ENCODE measurements around the gene STUB1. TPM values are rescaled to one million over a fixed set of nuclear protein-coding genes. Genes with fewer than 3 reads are reported as not detected.

Gene STUB1
- total and polyA plus RNA-seq, 4 donors, result 32.4 to 74.4 (median 50.2) TPM

DNA sequence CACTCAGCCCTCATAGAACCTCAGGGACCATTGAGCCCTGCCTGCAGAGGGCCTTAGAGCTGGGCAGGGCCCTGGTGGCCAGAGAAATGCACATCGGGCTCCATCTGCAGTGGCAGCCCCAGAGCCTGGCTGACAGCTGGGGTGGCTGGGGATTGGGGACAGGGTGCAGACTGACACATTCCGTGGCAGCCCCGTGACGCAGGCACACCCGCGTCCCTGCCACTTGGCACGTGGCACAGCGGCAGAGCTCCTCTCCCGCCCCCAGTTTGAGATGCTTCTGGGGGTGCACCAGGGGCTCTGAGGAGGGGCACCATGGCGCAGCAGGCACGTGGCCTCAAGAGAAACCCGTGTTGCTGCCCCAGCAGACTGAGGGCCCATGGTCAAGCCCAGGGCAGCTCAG, 23.2 kb downstream of the STUB1 start:
- peaks cover 0 to 3% (median 0%) of the 10 kb centered on the region in 4 donors for H3K4me1 ChIP-seq (ENCODE audit: control insufficient read depth in 4 of 4, insufficient read depth in 4 of 4, low read length in 3 of 4)
- 77% methylated on average over 12 of the region's 12 CpGs for WGBS
- H3K27me3 ChIP-seq (ENCODE audit: control insufficient read depth in 4 of 4, insufficient read depth in 4 of 4, low read length in 3 of 4), result peaks cover 0 to 21% (median 12%) of the 10 kb centered on the region in 4 donors
- H3K9me3 ChIP-seq (ENCODE audit: control insufficient read depth in 4 of 4, low read length in 3 of 4), result no peaks in the 10 kb centered on the region
- H3K4me3 ChIP-seq (ENCODE audit: low read depth in 1 of 3, low read length in 3 of 3), result no peak overlapping the region
- TF ChIP-seq HNF4G (IDR thresholded peaks at IDR 0.05) (no peak), FOXA2 (IDR thresholded peaks at IDR 0.05) (no peak), RAD21 (IDR thresholded peaks at IDR 0.05) (no peak), HNF4A (conservative IDR thresholded peaks at IDR 0.05) (no peak), GABPA (IDR thresholded peaks at IDR 0.05 in 1 of 2, conservative IDR thresholded peaks at IDR 0.05 in 1 of 2) (no peak), YY1 (IDR thresholded peaks at IDR 0.05) (no peak), EGR1 (IDR thresholded peaks at IDR 0.05; ENCODE audit: low read depth in 2 of 2) (no peak), RXRA (IDR thresholded peaks at IDR 0.05) (no peak), NR2F2 (IDR thresholded peaks at IDR 0.05) (no peak), SP1 (IDR thresholded peaks at IDR 0.05) (no peak), TAF1 (conservative IDR thresholded peaks at IDR 0.05) (no peak), JUND (IDR thresholded peaks at IDR 0.05) (no peak), FOXA1 (IDR thresholded peaks at IDR 0.05) (no peak)
- TF ChIP-seq, protein P1, sequence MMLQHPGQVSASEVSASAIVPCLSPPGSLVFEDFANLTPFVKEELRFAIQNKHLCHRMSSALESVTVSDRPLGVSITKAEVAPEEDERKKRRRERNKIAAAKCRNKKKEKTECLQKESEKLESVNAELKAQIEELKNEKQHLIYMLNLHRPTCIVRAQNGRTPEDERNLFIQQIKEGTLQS (IDR thresholded peaks at IDR 0.05), result no peak
- TF ChIP-seq, protein P2, sequence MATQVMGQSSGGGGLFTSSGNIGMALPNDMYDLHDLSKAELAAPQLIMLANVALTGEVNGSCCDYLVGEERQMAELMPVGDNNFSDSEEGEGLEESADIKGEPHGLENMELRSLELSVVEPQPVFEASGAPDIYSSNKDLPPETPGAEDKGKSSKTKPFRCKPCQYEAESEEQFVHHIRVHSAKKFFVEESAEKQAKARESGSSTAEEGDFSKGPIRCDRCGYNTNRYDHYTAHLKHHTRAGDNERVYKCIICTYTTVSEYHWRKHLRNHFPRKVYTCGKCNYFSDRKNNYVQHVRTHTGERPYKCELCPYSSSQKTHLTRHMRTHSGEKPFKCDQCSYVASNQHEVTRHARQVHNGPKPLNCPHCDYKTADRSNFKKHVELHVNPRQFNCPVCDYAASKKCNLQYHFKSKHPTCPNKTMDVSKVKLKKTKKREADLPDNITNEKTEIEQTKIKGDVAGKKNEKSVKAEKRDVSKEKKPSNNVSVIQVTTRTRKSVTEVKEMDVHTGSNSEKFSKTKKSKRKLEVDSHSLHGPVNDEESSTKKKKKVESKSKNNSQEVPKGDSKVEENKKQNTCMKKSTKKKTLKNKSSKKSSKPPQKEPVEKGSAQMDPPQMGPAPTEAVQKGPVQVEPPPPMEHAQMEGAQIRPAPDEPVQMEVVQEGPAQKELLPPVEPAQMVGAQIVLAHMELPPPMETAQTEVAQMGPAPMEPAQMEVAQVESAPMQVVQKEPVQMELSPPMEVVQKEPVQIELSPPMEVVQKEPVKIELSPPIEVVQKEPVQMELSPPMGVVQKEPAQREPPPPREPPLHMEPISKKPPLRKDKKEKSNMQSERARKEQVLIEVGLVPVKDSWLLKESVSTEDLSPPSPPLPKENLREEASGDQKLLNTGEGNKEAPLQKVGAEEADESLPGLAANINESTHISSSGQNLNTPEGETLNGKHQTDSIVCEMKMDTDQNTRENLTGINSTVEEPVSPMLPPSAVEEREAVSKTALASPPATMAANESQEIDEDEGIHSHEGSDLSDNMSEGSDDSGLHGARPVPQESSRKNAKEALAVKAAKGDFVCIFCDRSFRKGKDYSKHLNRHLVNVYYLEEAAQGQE (IDR thresholded peaks at IDR 0.05), result no peak
- TF ChIP-seq, protein P3, sequence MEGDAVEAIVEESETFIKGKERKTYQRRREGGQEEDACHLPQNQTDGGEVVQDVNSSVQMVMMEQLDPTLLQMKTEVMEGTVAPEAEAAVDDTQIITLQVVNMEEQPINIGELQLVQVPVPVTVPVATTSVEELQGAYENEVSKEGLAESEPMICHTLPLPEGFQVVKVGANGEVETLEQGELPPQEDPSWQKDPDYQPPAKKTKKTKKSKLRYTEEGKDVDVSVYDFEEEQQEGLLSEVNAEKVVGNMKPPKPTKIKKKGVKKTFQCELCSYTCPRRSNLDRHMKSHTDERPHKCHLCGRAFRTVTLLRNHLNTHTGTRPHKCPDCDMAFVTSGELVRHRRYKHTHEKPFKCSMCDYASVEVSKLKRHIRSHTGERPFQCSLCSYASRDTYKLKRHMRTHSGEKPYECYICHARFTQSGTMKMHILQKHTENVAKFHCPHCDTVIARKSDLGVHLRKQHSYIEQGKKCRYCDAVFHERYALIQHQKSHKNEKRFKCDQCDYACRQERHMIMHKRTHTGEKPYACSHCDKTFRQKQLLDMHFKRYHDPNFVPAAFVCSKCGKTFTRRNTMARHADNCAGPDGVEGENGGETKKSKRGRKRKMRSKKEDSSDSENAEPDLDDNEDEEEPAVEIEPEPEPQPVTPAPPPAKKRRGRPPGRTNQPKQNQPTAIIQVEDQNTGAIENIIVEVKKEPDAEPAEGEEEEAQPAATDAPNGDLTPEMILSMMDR (IDR thresholded peaks at IDR 0.05; ENCODE audit: low read depth, low read length, missing input control), result no peak
- TF ChIP-seq, protein P4, sequence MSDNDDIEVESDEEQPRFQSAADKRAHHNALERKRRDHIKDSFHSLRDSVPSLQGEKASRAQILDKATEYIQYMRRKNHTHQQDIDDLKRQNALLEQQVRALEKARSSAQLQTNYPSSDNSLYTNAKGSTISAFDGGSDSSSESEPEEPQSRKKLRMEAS (IDR thresholded peaks at IDR 0.05), result no peak
- TF ChIP-seq, protein P5, sequence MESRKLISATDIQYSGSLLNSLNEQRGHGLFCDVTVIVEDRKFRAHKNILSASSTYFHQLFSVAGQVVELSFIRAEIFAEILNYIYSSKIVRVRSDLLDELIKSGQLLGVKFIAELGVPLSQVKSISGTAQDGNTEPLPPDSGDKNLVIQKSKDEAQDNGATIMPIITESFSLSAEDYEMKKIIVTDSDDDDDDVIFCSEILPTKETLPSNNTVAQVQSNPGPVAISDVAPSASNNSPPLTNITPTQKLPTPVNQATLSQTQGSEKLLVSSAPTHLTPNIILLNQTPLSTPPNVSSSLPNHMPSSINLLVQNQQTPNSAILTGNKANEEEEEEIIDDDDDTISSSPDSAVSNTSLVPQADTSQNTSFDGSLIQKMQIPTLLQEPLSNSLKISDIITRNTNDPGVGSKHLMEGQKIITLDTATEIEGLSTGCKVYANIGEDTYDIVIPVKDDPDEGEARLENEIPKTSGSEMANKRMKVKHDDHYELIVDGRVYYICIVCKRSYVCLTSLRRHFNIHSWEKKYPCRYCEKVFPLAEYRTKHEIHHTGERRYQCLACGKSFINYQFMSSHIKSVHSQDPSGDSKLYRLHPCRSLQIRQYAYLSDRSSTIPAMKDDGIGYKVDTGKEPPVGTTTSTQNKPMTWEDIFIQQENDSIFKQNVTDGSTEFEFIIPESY (IDR thresholded peaks at IDR 0.05), result no peak
- H3K27ac ChIP-seq (ENCODE audit: low read depth in 1 of 2, low read length in 2 of 2), result no peak overlapping the region
- H3K9ac ChIP-seq (ENCODE audit: low read depth in 1 of 2, low read length in 2 of 2), result no peak overlapping the region
- no peak for DNase-seq (ENCODE audit: low spot score)
- H3K36me3 ChIP-seq (ENCODE audit: control insufficient read depth in 4 of 4, insufficient read depth in 3 of 4, low read depth in 1 of 4, low read length in 3 of 4), result no peaks in the 10 kb centered on the region

Data from liver (tissue), 9 donors.